Measurements from ENCODE around the gene REC114.

DNA sequence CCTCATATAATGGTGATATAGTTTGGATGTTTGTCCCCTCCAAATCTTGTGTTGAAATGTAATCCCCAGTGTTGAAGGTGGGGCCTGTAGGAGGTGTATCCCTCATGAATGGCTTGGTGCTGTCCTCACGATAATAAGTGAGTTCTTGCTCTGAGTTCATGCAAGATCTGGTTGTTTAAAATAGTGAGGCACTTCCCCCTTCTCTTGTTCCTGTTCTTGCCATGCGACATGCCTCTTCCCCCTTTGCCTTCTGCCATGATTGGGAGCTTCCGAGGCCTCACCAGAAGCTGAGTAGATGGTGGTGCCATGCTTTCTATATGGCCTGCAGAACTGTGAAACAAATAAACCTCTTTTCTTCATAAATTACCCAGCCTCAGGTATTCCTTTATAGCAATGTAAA lies 39.2 kb downstream of the REC114 start:
- TF ChIP-seq CTCF (IDR thresholded peaks at IDR 0.05), result no peak
- no peak for TF ChIP-seq POLR2AphosphoS5 (IDR thresholded peaks at IDR 0.05; ENCODE audit: insufficient read depth in 1 of 2, low read depth in 1 of 2)
